Measurements from ENCODE around the gene NFATC1.

Gene NFATC1

DNA sequence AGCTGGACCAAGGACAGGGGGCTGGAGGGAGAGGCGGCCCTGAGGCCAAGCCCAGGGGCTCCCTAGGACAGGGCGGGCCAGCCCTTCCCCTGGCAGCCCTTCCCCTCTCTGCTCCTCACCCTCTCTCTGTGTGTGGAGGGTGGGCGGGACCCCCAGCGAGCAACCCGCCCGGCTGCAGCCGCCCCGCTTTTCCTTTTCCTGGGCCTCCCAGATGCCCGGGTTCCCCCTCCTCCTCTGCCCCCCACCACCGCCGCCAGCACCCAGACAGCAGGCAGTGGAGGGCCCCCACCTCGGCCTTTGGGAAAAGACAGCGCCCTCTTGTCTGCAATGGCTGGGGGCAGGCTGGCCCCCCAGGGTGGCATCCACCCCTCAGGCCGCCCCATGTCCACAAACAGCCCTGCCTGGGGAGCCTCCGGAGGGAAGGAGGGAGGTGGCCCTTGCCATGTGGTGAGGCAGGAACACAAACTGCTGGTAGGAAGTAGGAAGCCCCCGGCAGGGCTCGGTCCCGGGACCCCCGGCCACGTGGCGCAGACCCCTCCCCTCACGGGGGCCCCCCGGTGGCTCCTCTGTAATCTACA, 148.7 kb downstream of the NFATC1 start:
- DNase-seq = no peak

DNA sequence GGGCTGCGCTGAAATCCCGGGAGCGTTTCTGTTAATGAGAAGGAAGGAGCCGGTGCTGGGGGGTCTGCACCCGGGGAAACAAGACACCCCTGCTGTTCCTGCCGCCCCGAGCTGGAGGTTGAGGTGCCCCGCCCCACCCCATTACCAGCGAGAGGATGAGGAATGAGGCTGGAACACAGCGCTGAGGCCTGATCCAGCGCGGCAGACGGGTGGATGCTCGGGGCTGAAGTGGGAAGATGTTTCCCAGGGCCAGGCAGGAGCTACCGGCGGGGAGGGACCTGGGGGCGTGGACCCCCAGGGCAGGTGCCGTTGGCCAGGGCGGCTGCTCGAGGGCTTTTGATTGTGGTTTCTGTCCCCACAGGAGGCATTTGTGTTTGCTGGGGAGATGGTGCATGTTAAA, 149.5 kb downstream of the NFATC1 start:
- no peak for DNase-seq

DNA sequence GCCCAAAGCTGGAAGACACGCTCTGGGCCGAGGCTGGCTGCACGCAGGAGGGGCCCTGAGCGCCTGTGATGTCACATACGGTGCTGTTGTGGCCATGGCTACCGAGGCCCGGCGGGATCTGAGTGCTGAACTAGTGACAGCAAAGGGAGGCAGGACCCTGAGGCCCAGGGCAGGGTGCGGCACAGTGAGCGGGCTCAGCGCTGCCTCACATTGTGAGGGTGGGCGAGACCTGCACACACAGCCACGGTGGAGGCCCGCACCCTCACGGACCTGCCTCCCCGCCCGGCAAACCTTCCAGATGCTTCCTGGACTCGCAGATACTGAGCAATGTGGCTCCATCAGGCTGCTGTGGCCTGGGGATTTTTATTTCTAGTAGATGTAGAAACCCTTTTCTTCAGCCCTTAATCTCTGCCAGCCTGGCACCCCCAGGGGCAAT, 150.0 kb downstream of the NFATC1 start:
- no peak for DNase-seq

DNA sequence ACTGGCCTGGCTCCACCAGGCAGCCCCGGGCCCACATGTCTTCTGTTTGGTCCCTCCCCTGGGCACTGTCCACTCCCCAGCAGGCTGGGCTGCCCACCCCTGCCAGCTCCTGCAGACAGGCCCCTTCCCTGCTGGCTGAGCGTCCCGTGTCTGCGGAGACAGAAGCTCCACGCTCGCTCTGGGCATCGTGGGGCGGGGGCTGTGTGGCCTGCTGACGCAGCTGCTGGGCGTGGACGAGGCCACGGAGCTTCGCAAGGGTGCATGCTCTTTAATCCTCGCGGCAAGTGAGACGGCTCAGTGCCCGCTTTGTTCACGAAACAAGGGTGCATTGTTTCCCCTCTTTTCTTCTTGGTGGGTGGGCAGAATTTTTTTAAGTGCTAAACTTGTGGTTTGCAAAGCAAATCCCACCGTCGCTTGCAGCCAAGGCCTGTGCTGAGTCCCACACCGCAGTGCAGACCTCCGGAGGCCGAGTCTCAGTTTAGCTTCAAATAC, 151.1 kb downstream of the NFATC1 start:
- no peak for DNase-seq

DNA sequence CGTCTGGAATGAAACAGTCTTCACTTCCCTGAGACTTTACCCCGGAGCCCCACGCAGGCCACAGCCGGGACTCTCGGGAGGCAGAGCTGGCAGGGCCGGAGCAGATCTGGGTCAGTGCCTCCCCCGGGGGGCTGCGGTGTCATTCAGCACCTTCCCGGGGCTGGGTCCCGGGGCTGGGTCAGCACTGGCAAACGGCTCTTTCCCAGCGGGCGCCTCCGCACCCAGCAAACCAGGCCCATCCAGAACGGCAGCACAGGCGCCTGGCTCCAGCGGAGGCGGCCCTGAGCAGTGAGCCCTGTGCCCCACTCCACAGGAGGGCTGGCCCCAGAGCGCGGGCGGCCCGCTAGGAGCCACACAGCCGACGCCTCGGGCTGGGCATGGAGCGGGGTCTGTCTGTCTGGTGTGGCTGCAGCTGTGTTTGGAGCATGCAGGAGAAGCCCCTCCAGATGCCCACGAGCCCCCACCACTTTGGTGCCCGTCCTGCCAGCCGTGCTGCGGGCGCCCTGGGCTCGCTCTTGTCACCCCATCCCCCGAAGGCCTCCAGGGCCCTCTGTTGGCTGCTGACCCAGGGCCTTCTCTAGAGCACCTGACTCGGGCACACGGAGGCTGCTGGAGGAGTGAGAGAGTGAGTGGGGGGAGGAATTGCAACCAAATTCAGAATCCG, 151.8 kb downstream of the NFATC1 start:
- no peak for DNase-seq

DNA sequence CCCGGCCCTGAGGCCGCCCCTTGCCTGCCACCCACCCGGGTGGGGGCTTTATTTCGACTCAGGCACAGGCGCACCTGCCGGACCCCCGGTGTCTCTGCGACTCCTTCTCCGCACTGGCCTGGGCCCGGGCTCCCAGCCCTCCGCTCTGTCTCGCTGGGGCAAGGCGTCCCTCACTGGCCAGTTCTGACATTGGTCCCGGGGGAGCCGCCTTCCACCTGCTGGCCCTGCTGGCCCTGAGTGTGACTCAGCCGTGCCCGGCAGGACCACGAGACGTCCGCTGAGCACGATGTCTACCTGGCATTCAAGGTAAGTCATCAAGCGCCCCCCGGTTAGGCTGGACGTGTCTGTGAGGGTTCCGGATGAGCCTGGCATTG, 152.3 kb downstream of the NFATC1 start:
- DNase-seq = no peak

DNA sequence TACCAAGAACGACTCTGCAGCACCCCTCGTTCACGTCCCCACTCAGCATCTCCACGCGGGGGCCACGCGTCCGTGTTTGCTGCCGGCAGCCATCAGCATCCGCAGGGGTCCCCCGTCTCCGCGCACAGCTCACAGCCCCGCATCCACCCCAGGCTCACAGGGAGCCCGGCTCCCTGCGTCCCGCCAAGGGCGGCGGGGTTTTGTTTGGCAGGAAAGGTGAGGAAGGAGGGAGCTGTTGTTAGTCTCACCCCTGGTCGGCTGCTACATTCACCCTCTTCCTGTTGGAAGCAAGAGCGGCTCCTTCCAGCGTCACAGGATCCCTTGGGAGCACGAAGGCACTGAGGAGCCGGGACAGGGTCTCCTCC, 152.9 kb downstream of the NFATC1 start:
- DNase-seq = no peak

DNA sequence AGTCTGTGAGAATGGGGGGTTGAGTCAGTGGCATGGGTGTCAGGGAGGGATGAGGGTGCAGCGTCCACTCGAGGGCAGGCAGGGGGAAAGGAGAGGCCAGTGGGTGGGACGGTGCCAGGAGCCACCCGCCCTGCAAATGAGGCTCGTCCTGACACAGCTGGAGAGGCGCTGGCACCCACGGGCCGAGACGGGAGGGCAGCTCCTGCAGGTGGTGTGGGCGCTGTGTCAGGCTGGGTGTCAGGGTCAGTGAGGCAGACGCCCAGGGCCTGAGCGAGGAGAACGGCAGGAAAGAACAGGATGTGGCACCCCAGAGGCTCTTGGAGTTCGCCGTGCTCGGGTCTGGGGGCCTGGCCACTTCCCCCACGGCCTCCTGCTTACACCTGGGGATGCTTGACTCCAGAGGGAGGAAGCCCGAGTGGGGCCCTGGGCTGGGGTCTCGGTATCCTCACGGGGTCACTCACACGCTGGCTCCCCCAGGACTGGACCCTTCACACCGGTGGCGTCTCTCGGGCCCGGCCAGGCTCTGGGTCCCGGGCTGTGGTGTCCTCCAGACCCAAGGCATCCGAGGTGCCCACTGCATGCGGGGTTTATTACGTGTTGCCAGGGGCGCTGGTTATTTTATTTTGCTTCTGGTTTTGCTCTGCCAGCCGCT, 153.4 kb downstream of the NFATC1 start:
- DNase-seq = no peak

DNA sequence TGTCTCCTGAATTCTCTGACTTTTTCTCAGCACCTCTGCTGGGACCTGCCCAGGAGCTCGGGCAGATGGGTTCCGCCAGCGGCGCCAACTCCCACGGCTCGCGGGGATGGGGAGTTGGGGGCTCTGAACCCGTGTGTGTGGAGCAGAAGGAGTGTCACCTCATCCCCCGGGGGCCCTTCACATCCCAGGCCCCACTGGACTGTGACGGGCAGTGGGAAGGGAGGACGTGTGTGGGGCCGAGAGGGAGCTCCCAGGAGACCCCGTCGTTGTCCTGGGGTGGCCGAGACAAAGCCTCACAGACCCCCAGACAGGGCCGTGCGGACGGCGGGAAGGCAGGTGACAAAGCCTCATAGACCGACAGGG, 153.9 kb downstream of the NFATC1 start:
- DNase-seq = no peak

DNA sequence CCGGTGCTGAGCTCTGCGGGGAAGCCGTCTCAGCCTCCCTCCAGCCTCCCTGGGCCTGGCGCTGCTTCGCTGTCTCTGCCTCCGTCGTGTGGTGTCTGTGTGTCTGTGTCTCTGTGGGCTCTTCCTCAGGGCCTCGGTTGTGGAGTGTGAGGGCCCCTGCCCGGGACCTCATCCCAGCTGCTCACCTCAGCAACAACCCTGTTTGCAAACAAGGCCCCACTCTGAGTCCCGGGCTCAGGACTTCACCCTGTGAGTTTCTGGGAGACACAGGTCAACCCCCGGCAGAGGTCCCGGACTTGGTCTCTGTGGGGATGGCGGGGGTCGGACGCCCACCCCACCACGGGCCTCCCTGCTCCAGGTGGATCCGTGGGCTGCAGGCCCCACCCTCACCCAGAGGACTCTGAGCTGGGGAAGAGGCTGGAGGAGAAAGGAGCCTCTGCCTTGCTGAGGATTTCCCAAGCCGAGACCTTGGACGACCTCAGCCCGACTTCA, 156.5 kb downstream of the NFATC1 start:
- DNase-seq = no peak

DNA sequence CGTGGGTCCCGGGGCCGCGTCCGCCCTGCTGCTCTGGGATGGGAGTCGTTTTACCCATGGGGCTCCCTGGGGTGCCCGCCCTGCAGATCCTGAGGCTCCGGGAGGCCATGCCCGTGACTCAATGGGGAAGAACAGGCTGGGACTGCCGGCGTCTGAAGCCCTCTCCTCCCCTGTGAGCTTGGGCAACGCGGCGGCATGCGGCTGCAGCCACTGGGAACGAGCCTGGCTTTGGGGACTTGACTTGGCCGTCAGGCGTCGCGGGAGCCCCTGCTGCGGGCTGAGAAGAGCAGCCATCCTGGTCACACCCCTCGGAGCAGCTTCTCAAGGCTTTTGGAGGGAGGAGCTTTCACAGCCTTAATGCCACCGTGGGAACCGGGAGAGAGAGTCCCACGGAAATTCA, 157.0 kb downstream of the NFATC1 start:
- DNase-seq = no peak

DNA sequence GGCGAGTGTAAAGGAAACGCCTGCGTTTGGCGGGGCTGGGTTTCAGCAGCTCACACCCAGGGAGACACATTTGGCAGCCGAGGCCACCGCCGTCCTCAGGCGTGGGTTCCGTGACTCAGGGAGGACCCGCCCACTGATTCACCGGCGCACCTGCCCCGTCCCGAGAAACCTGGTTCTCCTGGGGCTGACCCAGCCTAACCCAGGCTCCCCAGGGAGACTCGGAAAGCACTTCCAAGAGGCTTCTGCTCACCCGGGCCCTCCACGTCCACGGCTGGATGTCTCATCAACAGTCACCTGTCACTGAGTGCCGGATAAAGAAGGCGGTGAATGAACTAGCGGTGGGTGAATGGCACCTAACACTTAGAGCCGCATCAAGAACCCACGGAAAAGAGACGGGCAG, 157.4 kb downstream of the NFATC1 start:
- DNase-seq = no peak

DNA sequence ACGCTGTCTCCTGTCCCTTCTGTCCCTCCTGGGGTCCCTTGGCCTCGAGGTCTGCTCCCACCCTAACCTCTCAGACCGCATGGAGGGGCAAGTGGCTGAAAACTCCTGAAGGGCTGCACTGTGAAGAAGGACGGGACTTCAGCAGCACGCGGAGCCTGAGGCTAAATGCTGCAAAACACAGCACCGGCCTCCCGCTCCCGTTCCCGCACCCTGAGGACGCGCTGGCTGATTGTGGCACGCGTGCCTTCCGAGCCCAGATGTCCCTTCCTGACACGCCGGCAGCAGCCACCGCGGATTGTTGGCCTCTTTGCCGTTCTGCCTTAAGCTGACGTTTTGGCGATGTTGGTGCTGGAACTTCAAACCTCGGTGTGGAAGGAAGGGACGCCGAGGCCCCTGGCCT, 158.0 kb downstream of the NFATC1 start:
- no peak for DNase-seq

DNA sequence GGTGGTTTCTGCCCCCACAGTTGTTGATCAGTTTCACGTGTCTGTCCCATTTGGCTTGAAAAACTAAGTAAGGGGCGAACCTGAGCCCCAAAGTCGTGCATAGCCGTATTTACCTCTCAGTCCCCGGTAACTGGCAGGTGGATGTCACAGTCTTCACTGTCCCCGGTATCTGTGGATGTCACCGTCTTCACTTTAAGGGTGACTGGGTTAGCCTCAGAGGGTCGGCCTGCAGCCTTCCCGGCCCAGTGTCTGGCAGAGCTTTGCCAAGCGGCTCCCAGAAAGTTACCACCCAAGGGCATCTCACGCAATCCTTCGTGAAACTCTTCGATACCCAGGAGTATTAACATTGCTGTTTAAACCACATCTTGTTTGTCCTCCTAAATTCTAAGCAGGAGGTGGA, 158.6 kb downstream of the NFATC1 start:
- no peak for DNase-seq

DNA sequence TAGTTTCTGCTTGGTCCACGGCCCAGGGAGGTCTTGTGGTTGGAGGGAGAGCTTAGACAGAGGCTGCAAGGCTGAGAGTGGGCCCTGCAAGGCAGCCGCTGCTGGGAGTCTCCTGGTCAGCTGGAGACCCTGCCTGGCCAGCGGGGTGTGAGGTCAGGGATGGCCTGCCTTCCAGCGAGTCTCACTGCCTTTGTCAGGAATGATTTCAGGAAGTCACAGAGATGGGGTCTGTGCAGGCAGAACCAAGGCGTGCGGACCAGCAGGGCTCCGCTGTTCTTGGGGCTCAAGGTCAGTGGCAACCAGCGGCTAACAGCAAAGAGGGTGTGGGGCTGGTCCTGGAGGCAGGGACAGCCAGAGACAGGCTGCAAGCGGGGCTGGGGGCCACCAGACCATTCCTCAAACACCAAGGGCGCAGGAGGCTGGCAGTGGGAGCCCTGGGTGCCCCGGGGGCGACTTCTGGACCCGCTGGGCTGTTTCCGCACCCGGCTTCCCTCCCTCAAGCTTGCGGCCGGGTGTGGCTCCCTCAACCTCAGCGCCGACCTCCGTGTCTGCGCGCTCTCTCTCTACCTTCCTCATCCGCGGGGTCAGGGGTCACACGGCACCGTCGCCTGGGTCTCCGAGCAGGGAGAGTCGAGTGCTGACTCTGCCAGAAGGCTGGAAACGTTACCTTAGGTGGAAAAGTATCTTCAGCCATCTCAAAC, 159.4 kb downstream of the NFATC1 start:
- no peak for DNase-seq

DNA sequence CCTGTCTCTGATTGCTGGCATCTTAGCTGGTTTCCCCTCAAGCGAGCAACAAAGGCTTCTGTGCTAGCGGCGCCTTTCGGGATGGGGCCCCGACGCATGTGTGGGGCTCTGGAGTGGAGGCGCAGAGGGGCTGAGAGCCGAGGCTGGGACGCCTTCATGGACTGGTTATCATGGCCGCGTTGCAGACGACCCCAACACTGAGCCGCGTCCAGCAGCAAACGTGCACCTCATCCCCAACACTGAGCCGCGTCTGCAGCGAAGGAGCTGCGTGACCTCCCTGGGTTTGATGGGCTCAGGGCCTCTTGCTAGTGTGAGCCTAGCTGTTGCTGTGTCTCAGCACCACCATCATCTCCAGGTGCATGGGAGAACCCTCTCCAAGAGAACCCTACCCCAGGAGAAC, 160.2 kb downstream of the NFATC1 start:
- no peak for DNase-seq

DNA sequence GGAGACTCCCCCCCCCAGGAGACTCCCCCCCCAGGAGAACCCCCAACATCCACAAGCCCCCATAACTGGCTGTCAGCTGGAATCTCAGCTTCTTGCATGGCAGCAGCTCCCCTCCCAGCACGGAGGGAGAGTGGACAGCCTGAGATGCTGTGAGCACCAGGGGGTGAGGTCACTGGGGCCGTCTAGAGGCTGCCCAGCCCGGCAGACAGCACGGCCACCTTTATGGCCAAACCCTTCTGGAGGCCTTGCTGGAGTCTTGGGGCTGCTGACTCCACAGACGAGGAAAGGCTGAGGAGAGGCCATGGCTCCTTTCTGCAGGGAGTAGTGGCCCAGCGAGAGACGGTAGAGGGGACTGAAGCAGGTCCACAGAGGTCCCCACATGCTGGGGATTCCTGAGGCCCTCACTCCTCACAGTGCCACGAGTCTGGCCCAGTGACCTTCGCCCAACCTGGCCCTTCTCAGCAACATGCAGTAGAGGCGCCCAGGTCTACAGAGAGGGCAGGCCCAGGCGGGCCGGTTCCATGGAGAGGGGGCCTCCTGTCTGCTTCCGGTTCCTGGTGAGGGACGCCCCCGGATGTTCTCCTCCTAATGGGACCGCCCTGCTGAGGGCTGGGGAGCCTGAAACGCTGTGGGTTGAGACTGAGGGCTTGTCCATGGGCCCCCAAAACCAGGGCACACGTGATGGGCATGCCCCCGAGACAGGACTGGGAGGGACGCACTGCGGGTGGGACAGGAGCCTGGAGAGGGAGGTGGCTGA, 161.3 kb downstream of the NFATC1 start:
- no peak for DNase-seq

DNA sequence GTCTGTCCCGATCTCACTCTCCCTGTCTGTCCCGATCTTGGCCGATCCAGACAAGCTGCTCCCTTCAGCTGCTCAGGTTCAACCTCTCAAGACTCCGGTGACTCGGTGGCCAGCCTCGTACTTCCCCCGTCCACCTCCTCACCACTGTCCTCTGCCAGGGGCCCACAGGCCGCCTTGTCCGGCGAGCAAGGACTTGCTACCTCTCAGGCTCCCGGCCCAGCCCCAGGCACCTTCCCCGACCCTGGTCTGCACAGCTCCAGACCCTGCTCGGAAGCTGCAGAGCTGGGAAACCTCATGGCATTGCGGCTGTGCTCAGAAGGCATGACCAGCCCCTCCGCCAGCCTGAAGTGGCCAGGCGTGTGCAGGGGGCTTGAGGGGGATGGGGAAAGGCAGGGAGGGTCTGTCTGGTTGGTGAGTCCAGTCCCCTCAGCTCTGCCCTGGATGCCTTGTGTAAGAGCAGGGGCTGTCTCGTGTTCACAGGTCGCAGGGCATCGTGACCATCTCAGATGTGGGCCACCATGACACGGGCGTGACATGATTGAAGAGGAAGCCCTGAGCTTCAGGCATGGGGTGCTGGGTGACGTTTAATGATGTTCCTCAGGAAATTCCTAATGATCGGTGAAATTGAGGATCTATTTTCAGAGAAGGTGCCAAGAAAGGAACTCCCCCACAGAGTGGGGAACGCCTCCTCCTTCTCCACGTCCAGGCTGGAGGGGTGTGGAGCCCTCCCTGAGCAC, 162.6 kb downstream of the NFATC1 start:
- DNase-seq = no peak

DNA sequence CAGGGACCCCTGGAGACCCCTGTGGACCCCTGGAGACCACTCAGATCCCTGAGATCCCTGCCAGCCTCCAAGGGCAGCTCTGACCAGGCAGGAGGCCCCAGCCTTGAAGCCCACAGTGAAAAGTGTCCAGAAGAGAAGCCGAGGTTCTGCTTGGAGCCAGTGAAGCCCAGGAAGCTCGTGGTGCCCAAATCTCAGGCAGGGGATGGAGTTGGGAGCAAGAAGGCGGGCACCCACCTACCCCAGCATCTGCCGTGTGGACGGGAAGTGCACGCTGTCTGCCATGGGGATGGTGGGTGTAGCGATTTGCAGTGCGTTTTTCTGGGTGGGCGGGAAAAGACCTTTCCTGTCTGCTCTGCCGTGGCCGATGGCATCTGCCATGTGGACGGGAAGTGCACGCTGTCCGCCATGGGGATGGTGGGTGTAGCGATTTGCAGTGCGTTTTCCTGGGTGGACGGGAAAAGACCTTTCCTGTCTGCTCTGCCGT, 163.2 kb downstream of the NFATC1 start:
- DNase-seq = no peak

DNA sequence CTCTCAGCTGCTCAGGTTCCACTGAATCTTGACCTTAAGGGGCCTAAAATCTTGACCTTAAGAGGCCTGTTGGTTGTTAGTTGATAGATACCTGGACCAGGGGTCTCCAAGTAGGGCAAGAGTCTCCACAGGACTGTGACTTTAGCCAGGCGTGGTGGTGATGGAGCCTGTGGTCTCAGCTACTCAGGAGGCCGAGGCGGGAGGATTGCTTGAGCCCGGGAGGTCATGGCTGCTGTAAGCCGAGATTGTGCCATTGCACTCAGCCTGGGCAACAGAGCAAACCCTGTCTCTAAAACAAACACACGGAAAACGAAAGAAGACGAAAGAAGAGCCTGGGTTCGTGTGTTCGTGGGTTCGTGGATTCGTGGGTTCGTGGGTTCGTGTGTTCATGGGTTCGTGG, 163.7 kb downstream of the NFATC1 start:
- no peak for DNase-seq

DNA sequence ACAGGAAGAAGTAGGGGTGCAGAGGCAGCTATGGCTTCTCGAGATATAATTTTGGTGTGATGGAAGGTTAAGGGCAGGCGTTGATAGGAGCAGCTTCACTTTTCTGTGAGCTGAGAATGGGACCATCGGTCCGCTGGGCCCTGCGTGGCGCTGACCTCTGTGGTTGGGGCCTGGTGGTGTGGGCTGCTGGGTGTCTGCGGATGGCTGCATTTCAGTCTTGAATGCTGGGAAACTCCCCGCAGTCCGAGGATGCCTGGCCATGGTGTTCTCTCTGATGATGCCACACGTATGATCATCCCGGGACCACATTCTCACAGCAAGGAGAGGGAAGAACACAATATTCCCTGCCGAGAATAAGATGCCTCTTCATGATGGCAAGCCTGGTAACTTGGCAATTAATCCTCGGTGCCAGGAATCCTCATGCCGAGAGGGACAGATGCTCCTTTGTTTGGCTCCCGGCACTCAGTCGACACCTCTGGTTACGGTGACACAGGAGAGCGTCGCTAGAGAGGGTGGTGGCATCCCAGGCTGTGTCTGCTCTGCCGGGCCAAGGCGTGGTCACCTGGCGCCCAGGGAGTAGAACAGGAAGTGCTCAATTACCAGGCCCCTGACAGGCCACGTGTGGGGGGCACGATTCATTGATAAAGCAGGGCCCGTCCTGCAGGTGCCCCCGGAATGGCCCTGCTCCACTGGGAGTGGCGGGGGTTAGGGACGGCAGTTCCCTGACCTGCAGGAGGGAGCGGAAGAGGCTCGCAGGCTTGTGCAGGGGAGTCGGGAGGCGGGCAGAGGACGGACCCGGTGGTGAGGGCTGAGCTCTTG, 164.5 kb downstream of the NFATC1 start:
- no peak for DNase-seq

All from fibroblast of upper back skin (primary cell).